Activated T-cell treated with anti-CD3 and anti-CD28 coated beads, Interleukin-2, amount 50 U/mL, for 1 hour (primary cell): Measurements from ENCODE around the gene IL4I1.

Experiments used
- DNase-seq: peaks from one replicate; pipeline ENCODE4 v3.0.0-alpha.2; 2020

Gene IL4I1

DNA sequence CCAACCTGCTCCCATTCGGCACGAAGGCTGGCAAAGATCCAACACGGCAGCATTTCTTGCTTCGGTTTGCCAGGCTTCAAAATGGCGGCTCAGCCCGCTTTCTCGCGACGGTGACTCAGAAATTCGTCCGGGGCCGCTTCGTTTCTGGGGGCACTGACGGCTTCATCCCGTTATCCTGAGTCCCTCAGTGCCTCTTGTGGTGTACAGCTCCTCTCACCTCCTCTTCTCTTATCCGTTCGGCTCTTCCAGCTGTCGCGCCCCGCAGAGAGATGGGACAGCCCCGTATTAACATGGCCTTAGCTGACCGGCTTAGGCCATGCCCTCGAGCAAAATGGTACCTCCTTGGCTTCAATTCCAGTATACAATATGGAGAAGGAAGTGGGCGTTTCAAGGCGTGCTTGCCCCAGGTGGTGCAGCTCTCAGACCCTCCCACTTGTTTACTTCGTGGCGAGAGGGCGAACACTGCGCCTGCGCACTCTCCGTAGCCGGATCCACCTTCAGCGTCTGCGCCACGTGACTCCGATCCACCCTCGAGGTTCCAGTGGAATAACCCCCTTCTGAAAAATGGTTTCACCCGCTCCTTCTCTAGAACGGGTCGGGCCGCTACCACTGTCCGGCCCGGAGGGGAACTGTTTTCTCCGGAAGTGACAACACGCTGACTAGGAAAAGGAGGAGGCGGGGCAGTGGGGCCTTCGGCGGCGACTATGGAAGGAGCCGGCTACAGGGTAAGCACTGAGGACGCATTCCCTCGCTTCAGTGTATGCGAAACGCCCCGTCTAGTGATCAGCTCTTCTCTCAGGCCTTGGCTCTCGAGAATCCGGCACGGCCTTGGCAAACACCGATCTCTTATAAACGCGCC, 19.4 kb downstream of the IL4I1 start, which contains the start of the genes AKT1S1 and TBC1D17:
Gene AKT1S1 (minus strand): TSS at position 336 of the 859 bp plus-strand sequence. CDS start 4,060 bp downstream, outside the sequence.
Gene TBC1D17 (plus strand): TSS at position 683 of the 859 bp plus-strand sequence. CDS start 22 bp downstream, at position 705.
- peak; percentile 95 for DNase-seq

DNA sequence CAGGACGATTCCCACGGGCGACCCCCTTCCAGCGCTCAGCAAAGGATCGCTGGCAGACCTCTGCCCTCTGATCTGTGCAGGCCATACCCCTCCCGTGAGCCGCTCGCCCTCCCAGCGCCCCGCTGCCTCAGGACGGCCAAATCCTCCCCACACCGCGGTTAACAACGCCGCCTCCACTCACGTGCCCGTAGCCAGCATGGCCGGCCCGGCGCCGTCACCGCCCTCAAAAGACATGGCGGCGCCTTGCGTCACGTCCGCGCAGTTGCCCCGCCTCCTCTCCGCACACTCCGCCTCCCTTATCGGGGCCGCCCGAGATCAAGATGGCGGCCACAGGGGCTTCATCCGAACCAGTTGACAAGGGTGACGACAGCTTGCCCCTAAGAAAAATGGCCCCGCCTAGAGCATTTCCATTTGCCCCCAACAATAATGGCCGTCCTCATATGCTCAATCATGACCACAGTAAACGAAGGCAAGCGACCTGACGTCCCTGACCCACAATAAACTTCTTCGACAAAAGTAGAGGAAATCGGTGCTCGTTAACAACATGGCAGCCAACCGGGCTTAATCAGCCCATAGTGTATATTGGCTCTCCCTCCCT, 20.2 kb downstream of the IL4I1 start:
- DNase-seq = peak; percentile 98

DNA sequence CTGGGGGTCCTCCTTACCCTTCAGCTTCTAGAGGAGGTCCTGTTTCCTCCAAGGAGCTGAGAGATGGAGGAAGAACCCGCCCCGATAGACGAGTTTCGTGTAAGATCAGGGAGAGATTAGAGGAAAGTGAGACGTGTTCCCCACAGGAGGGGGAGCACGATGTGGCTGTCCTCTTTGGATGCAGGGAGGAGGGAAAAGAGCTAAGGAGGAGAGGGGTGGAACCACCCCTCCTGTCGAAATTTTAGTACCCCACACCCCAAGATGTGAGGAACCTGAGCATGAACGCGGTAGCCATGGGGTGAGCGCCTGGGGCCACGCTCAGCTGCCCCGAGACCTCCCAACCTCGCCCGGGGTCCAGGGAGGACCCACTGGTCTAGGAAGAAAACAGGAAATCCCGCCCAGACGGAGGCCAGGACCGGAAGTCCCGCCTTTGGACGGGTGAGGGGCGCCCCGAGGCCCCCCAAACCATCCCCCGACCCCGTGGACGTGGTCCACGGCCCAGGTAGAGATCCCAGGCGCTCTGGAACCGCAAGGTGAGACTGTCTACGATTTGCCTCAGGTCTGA, 20.7 kb downstream of the IL4I1 start:
- peak; percentile 66 for DNase-seq

DNA sequence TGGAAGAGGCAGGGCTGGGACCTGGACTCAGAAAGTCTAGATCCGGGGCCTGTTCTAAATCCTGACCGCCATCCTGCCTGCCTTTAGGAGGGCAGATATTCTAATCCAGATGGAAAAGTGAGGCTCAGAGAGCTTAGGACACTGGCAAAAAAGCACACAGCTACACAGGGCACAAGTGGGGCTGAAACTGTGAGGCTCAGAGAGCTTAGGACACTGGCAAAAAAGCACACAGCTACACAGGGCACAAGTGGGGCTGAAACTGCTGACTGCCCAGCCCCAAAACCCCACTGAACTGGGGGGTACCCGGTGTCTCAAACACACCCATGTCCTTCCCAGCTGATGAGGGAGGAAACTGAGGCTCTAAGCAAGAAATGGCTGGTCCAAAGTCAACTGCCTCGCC, 21.5 kb downstream of the IL4I1 start:
- DNase-seq = no peak

DNA sequence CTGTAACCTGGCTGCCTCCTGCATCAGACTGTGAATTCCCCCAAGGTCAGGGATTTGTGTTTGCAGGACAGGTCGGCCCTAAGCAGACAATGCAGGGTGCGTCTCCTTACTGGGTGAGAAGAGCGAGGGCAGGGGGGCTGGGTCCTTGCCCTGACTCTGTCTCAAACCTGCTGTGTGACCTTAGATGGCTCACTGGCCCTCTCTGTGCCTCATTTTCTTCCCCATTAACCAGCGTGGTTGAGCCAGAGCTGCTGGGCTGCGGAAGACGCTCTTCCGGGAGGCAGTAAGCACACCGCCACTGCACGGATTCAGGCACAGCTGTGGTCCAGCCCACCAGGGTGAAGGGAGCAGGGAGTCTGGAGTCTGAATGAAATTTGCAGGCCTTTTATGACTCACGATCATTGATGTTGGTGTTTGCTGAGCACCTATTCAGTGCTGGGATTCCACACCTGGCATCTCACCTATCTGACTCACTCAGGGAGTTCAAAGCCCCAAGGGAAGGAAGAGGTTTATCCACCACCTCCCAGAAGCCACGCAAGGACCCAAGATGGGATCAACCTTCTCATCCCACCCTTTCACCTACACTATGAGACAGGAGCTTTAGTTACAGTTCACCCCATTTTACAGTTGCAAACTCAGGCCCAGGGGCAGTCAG, 22.1 kb downstream of the IL4I1 start:
- no peak for DNase-seq

DNA sequence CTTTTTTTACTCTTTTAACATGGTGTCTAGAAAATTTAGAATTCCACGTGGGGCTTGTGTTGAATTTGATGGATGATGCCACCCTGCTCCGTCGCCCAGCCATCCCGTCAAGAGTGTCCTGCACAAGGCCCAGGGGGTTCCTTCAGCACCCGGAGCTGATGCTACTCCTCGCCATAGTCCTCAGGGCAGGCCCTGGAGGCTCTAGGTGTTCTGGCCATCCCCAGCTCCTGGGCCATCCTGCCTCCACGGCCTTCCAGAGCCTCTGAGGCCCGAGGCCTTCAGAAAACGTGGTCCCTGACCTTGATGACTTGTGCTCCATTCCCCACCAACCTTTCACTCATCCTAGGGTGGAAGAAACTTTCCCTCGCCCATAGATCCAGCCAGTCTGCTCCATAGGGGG, 22.9 kb downstream of the IL4I1 start:
- no peak for DNase-seq

DNA sequence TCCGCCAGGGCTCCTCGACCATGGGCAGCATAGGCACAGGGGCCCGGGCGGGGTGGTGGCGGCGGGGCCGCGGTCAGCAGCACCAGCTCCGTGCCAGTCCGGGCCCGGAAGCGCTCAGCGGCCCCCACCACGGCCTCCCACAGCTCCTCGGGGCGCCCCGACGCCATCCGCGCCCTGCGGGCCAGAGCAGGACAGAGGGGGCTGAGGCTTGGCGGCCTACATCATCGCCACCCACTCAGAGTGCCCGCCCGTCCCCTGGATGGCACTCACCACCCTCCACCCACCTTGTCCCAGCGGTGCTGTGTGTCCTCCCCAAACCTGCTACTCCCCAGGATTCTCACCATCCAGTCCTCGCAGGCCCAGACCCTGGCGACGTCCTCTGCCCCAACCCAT, 23.6 kb downstream of the IL4I1 start:
- DNase-seq = no peak

DNA sequence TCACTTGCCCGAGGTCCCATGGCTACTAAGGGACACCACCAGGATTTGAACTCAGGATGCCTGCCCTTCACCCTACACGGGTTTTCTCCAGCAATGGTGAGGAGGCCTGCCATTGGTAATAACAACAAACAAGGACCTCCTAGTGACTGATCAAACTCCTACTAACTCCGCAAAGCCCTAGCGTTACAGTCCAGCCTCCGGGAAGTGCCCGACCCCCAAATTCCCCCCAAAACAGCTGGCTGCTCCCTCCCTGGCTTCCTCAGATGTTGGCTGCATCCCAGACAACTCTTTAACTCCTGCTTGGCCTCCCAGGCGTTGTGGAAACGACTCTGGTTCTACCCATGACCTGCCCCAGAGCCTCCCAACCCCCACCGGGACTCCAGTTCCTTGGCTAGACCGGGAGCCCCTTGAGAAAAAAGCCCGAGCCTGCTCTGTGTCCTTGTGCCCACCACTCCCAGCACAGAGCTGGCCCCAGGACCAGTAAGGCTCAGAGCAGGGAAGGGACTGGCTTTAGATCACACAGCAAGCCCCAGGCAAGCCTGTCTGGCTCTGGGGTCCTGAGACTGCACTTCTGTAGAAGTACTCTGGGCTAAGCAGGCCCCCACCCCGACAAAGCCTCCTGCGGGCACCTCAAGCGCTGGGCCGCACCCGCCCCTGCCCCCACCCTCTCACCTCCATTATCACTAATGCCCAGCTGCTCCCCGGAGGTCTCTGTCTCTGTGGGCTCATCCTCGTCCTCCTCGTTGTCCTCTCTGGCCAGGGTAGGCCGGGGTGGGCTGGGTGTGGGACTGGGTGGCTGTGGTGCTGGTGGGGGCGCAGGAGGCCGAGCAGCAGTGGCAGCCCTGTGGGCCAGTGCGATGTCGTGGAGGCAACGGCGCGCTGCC, 24.2 kb downstream of the IL4I1 start:
- DNase-seq = no peak

DNA sequence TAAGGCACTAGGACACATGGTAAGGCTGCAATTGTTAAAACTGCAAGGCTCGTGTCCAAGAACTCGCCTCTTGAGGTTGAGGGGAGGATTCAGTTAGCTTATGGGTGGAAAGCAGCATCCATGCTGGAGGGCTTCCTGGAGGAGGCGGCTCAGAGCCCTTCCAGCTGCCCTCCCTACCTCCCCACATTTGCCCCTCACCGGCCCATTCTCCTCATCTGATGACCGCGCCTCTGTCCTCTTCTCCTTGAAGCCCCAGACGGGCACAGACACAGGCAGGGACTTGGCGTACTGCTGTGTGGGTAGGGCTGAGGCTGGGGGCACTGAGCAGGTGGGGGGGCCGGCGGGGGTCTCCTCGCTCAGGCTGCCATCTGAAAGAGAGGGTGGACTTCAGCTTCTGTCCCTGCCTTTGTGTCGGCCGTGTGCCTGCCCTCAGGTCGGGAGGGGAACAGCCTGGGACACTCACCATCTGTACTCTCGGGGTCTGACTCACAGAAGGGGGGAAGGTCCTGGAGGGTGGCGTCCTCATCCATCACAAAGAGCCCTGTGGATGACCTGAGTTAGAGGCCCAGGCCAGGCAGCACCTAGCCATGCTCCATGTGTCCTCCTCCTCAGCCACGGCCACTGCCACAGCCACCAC, 25.2 kb downstream of the IL4I1 start:
- no peak for DNase-seq

DNA sequence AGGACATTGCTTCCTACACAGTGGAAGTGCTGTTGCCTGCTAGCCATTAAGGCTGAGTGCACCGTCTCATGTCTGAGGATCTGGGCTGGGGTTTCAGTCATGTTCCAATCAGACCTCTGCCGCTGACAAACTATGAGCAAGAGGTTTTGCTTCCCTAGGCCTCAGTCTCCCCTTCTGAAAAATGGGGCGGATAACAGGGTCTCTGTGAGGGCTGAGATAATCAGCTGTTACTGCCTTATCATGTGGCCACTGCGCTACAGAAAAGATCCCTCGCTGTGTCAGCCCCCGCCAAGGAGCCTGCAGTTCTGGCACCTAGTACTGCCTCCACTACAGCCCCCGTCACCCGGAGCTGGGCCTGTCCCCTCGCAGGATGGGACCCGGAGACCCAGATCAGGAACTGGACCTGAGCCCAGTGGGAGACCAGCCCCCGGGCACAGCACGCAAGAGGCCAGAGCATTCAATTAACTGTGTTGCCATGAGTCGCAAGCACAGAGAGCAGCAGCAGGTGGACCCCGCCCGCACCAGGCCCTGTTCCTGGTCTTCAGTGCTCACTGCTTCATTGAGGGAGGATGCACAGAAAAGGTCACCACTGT, 26.3 kb downstream of the IL4I1 start:
- no peak for DNase-seq

DNA sequence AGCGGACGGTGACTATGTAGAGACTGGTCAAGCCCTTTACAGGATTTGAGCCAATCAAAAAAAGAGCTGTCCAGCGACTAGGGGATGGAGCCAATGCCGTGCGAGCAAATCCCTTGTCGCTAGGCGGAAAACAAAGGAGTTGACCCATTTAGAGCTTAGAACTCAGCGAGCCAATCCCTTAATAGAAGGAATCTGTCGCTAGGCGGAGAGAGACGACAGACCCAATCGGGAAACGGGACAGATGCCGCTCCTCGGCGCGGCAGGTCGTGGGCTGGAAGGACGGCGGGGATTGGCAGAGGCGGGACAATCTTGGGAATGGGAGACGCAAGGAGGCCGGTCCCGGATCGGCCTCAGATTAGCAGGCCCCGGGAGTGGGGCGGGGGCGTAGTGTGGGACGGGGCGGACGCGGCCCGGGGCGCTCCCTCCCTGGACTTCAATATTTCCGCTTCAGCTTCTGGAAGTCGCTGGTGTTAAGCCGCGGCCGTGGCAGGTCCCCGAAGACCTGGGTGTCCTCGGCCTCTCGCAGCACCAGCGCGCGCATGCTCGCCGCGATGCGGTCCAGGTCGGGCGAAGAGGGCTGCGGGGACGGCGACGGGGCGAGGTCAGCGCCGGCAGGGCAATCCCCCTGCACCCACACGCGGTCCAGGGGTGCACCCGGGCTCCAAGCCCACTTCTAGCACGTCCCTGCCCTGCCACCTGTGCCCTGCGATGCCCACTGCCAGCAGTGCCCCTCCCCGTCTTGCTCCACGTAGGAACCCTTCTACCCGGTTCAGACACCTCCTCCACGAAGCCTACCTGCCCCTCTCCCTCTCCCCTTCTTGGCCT, 27.0 kb downstream of the IL4I1 start:
- DNase-seq = peak; percentile 91

DNA sequence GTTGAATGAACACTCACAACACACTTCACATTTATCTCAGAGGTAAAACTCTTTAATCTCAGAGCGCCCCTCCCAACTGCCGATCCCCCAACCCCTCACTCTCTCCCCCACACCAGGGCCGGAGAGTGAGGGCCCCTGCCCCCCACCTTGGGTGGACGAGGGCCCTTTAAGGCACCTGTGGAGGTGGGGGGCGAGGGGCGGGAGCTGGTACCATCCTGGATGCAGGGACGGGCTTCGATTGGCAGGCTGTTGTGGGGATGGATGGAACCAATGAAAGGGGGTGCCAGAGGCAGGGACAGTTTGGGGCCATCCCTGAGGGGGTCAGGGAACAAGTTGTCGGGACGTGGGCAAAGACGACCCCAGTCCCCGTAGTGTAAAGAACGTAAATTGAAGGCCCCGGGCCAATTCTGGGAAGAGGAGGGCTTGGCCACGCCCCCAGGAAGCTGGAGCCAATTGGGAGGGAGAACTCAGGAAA, 27.6 kb downstream of the IL4I1 start:
- DNase-seq = no peak

DNA sequence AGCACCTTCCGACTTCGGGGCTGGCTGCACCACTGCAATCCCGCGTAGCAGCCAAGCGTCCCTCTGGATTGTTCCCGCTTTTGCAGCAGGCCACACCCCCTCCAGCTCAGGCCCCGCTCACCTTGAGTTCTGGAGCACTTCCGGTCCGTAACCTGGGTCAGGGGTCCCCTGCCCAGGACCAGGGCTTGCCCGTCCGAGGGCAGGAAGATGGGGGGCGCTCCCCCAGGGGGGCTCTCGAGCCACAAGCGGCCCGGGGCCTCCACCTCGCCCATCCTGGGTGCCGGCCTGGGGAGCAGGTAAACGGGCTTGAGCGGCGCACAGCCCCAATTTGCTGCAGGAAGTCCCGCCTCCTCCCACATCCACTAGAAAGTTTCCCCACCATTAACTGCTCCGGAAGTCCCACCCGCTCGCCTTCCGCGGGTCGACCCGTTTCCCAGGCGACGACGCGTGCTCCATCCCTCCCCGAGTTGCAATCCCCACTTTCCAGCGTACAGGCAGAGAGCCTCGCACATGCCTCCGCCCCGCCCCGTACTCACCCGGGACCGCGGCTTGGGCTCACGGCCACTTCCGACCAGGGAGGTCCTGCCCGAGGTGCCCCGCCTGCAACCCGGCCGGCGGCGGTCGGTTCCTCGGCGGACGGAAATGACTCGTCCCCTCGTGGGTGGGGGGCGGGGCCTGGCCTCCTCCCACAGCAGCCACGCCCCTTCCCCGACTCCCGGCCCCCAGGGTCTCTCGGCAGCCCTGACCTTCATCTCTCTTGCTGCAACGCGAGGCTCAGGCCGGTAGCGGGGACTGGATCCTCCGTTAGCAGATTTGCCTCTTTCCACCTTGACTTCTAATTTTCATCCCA, 29.5 kb downstream of the IL4I1 start, which contains the start of gene PNKP:
Gene PNKP (minus strand): TSS at position 644 of the 850 bp plus-strand sequence. CDS start 372 bp downstream, at position 272.
- DNase-seq = peak; percentile 85

DNA sequence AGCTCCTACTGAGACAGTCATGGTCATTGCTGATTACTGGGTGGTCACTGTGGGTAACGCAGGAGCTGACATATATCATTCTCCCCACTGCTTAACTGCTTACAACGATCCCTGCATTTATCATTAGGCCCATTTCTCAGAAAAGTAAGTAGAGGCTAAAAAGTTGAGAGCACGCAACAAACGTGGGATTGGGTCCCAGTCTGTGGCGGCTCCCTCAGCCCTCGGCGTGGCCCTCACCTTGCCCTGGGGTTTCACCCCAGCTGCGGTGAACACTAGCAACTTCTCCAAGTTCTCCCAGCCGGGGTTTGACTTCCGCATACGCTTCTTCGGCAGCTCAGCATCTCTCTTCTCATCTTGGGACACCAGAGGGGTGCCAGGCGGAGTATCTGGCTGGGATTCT, 31.8 kb downstream of the IL4I1 start:
- no peak for DNase-seq

DNA sequence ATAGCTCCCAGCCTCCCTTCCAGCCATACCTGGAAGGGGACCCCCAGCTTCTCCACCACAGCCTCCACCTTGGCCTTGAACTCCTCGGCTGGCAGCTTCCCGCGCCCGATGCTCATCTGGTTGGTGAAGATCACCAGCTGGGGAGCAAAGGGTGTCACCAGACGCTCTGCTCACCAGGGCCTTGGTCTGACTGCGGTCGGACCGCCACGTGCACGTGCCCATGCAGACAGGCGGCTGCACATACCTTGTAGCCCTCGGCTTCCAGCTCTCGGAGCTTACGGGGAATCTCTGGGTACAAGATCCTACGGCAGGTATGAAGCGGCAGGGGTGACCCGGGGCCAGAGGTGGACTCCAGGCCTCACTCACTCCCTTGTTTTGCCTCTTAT, 32.8 kb downstream of the IL4I1 start:
- no peak for DNase-seq

DNA sequence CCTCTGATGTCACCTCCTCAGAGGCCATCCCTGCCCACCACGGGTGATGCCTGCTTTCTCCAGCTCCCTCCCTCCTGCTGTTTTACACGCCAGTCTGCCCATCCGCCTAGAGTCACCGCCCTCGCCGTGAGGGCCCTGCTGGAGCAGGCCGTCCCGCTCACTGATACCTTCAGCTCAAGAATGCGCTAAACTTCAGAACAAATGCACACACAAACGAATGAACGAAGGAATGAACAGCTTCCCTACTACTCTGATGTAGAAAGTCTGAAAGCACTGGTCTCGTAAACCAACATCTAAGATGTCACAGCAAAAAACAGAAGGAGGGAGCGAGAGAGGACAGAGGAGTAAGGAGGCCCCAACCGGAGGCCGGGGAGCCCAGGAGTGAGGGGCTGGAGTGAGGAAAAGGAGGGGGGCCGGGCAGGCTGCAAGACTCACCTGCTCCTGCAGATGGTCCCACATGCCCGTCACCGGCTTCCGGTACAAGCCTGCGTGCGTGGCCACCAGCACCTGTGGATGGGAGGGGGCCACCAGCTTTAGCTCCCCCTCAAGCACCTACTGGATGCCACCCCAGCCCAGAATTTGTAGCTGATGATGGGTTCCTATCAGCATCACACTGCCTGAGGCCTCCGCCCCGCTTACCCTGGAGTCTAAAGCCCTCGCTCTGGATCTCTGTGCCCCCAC, 33.3 kb downstream of the IL4I1 start:
- DNase-seq = no peak

DNA sequence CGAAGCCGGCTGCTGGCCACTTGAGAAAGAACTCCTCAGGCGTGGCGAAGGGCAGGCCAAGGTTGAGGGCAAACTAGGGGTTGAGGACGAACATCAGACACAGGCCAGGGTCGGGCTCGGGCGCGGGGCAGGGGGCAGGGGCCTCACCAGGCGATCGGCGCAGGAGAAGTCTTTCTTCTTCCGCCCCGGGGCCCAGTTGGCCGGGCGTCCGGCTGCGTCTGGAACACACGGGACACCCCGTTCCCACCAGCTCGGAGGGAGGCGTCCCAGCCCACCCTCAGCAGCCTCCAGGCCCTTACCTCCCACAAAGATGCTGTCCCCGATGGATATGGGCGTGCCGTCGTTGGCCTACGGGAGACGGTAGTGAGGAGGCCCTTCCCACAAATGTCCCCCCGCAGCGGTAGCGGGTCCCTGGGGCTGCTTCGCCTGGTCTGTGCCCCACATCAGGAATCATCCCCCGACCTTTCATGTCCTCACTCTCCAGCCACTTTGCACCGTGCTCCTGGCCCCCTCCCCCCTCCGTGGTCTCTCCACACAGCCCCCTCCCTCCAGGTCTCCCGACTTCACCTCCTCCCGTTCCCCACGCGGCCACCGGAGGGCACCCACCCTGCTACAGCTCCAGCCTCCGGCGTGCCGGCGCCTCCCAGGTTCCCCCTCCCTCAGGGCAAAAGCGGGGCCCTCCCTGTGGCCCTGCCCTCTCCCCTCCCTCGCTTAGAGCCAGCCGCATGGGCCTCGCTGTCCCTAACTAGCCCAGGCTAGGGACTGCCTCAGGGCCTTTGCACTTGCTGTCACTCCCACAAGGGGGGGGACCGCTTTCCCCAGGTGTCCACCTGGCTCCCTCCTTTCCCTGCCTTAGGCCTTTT, 34.1 kb downstream of the IL4I1 start:
- no peak for DNase-seq
